HEK293T (cell line): ENCODE data around the gene ZMYM4.
"Not testable (repeated sequence)": the region's sequence is repeated elsewhere in the genome, so short reads cannot be mapped to it uniquely, and the experiment has no call there.

ENCODE experiments used
- CTCF ChIA-PET: fragments of 350-600 bp; formaldehyde crosslinking; extraction: SDS; loops from one replicate; lab custom pipeline; 2021; ENCODE audit warnings: antibody characterized with exemption, inconsistent platforms; lab: Yijun Ruan, JAX
- POLR2A ChIA-PET: fragments of 350-600 bp; formaldehyde crosslinking; extraction: SDS; loops from one replicate; lab custom pipeline; 2020; ENCODE audit warnings: antibody characterized with exemption, inconsistent platforms; lab: Yijun Ruan, JAX
- DNase-seq: peaks from one replicate; pipeline ENCODE4 v3.0.0; 2012; ENCODE audit warnings: mixed read lengths; ENCODE audit errors: extremely low spot score
- ARNT ChIP-seq: fragments of 450-650 bp; IDR thresholded peaks from 2 replicates; pipeline ENCODE4 v1.6.1; 2017; ENCODE audit warnings: mild to moderate bottlenecking
- BHLHE40 ChIP-seq: fragments of 450-650 bp; IDR thresholded peaks from 2 replicates; pipeline ENCODE4 v1.6.1; 2016; ENCODE audit warnings: mild to moderate bottlenecking, moderate library complexity, borderline replicate concordance
- CTBP1 ChIP-seq: fragments of 450-650 bp; IDR thresholded peaks from 2 replicates; pipeline ENCODE4 v1.6.1; 2016; ENCODE audit warnings: borderline replicate concordance
- ELF4 ChIP-seq: fragments of 450-650 bp; IDR thresholded peaks from 2 replicates; pipeline ENCODE4 v1.6.1; 2017; ENCODE audit warnings: antibody characterized with exemption
- FOXA1 ChIP-seq: fragments of 450-650 bp; IDR thresholded peaks from 2 replicates; pipeline ENCODE4 v1.6.1; 2016; ENCODE audit warnings: mild to moderate bottlenecking
- FOXK2 ChIP-seq: fragments of 450-650 bp; IDR thresholded peaks from 2 replicates; pipeline ENCODE4 v1.6.1; 2016; ENCODE audit warnings: mild to moderate bottlenecking
- FOXM1 ChIP-seq: fragments of 450-650 bp; IDR thresholded peaks from 2 replicates; pipeline ENCODE4 v1.6.1; 2017; ENCODE audit warnings: mild to moderate bottlenecking, borderline replicate concordance
- HDGF ChIP-seq: fragments of 450-650 bp; IDR thresholded peaks from 2 replicates; pipeline ENCODE4 v1.6.1; 2017; ENCODE audit warnings: antibody characterized with exemption, borderline replicate concordance
- L3MBTL2 ChIP-seq: fragments of 450-650 bp; conservative IDR thresholded peaks from 2 replicates; pipeline ENCODE4 v1.6.1; 2016; ENCODE audit warnings: mild to moderate bottlenecking
- LEF1 ChIP-seq: fragments of 450-650 bp; IDR thresholded peaks from 2 replicates; pipeline ENCODE4 v1.6.1; 2017; ENCODE audit warnings: mild to moderate bottlenecking, borderline replicate concordance
- NFRKB ChIP-seq: fragments of 450-650 bp; IDR thresholded peaks from 2 replicates; pipeline ENCODE4 v1.6.1; 2016; ENCODE audit warnings: mild to moderate bottlenecking, moderate library complexity
- PKNOX1 ChIP-seq: fragments of 450-650 bp; IDR thresholded peaks from 2 replicates; pipeline ENCODE4 v1.6.1; 2016
- SP1 ChIP-seq: fragments of 450-650 bp; IDR thresholded peaks from 2 replicates; pipeline ENCODE4 v1.6.1; 2017
- SUZ12 ChIP-seq: fragments of 450-650 bp; IDR thresholded peaks from 2 replicates; pipeline ENCODE4 v1.6.1; 2016; ENCODE audit warnings: mild to moderate bottlenecking
- TARDBP ChIP-seq: fragments of 450-650 bp; IDR thresholded peaks from 2 replicates; pipeline ENCODE4 v1.6.1; 2016
- ZNF384 ChIP-seq: fragments of 450-650 bp; IDR thresholded peaks from 2 replicates; pipeline ENCODE4 v1.6.1; 2016

The ZMYM4 gene

DNA sequence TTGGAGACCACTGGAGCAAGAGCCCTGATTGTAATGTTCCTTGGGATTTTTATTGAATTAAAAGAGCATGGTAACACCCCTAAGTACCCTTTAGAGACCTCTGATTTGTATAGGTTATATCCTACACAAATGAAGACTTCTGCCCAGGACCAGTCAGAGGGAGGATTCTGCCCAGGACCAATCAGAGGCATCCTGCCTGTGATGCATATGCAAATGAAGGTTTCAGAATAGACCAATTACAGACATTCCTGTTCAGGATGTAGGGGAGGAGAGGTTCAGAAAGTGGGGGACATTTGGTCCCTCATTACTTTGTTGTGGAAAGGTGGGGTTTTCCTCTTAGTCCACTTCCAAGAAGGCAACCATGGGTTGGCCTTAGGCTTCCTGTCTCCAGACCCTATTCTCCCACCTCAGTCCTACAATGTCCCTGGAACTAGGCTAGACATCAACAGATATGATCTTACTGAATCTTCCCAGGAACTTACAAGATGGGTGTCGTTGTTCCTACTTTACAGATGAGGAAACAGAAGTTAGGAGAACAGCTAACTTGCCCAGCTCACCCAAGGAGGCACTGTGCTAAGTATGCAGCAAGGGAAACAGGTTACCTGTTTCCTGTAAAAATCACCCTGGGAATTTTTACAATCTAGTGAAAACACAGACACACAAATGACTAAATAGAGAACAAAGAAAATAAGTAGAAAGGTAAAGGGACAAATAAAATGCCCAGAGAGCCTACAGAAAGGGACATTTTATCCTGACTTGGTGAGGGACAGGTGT is 38.7 kb upstream of the ZMYM4 start:
- TF ChIP-seq SP1 (no peak), ARNT (no peak), LEF1 (no peak), BHLHE40 (no peak), TARDBP (no peak), CTBP1 (no peak), ZNF384 (no peak), FOXA1 (no peak), L3MBTL2 (no peak), NFRKB (no peak), FOXM1 (no peak)
- ChIA-PET CTCF (no interaction called here), POLR2A (no interaction called here)
- no peak for DNase-seq

DNA sequence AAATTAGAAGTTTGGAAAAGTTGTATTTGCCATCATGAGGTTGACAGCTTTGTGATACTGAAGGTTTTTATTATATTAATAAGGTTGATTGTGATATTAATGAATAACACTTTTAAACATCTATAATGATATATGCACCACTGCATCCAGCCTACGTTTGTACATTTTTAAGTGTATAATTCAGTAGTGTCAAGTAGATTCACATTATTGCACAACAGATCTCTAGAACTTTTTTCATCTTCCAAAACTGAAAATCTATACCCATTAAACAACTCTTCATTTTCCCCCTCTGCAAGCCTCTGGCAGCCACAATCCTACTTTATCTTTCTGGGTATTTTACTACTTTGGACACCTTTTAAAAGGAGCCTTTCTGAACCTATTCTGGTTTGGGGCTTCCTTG is 37.2 kb upstream of the ZMYM4 start:
- no peak for DNase-seq
- POLR2A ChIA-PET = no interaction called here
- TF ChIP-seq L3MBTL2 (no peak), PKNOX1 (no peak), NFRKB (no peak), LEF1 (no peak), TARDBP (no peak), FOXM1 (no peak), SP1 (no peak), BHLHE40 (no peak), HDGF (no peak), FOXA1 (no peak), SUZ12 (no peak), ARNT (no peak), ZNF384 (no peak), ELF4 (no peak)
- CTCF ChIA-PET = interaction anchor here (0.6 kb wide), 1 partner anchor 28 kb away, joined by 3 read pairs; no protein-coding TSS in a partner anchor

- ChIA-PET CTCF (interaction anchor here (0.6 kb wide), 1 partner anchor 11 kb away, joined by 3 read pairs; no protein-coding TSS in a partner anchor), POLR2A (interaction anchor here (0.6 to 1.0 kb wide), 2 partner anchors 10 to 38 kb away, joined by 3 read pairs; no protein-coding TSS in a partner anchor)
- DNase-seq = not testable (repeated sequence)
Observed at GRCh38 chr1:35236772-35237171, 31.7 kb upstream of the ZMYM4 start.

GRCh38 chr1:35243691-35244090 is 24.8 kb upstream of the ZMYM4 start:
- DNase-seq = no peak
- ChIA-PET POLR2A (no interaction called here), CTCF (no interaction called here)
- TF ChIP-seq FOXA1 (no peak), ARNT (no peak), FOXM1 (no peak)

DNA sequence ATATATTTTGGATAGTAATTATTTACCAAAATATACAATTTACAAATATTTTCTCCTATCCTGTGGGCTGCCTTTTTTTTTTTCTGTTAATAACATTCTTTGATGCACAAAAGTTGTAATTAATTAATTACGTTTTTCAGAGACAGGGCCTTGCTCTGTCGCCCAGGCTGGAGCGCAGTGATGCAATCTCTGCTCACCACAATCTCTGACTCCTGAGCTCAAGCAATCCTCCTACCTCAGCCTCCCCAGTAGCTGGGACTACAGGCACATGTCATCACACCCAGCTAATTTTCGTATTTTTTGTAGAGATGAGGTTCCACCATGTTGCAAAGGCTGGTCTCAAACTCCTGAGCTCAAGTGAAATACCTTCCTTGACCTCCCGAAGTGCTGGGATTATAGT is 21.3 kb upstream of the ZMYM4 start:
- CTCF ChIA-PET = no interaction called here
- POLR2A ChIA-PET = no interaction called here
- TF ChIP-seq FOXM1 = no peak
- DNase-seq = no peak

- TF ChIP-seq SUZ12 (no peak), LEF1 (no peak), NFRKB (no peak), SP1 (no peak), BHLHE40 (no peak), ELF4 (no peak), FOXM1 (no peak)
- DNase-seq = no peak
- ChIA-PET CTCF (no interaction called here), POLR2A (no interaction called here)
Observed at GRCh38 chr1:35253941-35254340, 14.6 kb upstream of the ZMYM4 start.

DNA sequence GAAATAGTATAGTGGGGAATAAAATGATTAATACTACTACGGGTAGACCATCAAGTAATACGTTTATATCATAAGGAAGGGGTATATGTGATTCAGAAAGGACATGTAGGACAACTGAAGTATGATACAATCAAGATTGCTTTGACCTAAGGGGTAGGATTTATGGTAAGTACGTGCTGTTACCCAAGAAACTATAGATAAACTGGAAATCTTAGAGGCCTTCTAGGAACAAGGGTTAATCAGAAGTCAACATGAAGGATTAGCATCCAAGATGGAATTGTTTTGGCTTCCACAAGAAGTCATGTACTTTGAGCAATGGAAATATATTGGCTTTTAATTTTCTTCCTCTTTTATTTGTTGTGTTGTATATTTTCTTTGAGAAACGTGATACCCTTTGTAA is 13.2 kb upstream of the ZMYM4 start:
- ChIA-PET POLR2A (no interaction called here), CTCF (no interaction called here)
- no peak for TF ChIP-seq ELF4
- TF ChIP-seq ARNT = peak; percentile 81; the same call in 1 of the 2 replicates
- no peak for DNase-seq

DNA sequence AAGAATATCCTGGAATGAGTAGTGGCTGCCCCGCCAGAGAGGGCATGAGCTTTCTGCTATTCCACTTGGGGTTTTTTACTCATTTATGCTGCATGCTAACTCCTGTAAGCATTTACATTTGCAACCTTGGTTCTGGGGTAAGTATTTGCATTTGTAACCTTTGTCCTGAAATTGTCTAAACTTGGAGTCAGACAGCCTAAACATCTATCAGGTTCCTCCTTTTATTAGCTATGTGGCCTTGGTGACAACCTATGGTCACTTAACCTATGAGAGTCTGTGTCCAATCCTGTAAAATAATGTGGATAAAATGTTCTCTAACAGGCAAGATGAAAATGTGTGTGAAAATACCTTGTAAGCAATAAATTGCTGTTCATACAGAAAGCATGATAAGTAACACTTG is 8.9 kb upstream of the ZMYM4 start:
- CTCF ChIA-PET = no interaction called here
- no peak for DNase-seq
- TF ChIP-seq FOXK2 = no peak
- no peak for TF ChIP-seq L3MBTL2
- no peak for TF ChIP-seq ELF4
- TF ChIP-seq ARNT = no peak
- no peak for TF ChIP-seq HDGF
- no peak for TF ChIP-seq SUZ12
- TF ChIP-seq NFRKB = no peak
- POLR2A ChIA-PET = no interaction called here

GRCh38 chr1:35261412-35262120 is 6.9 kb upstream of the ZMYM4 start:
- ChIA-PET POLR2A (no interaction called here), CTCF (no interaction called here)

More at GRCh38 chr1:35261412-35262120, 6.9 kb upstream of the ZMYM4 start:
- DNase-seq = no peak
- no peak for TF ChIP-seq ELF4
- TF ChIP-seq ZNF384 = no peak
- TF ChIP-seq PKNOX1 = no peak
- no peak for TF ChIP-seq ARNT
- TF ChIP-seq SP1 = no peak
- TF ChIP-seq SUZ12 = no peak
- TF ChIP-seq HDGF = no peak
- TF ChIP-seq L3MBTL2 = no peak
- no peak for TF ChIP-seq CTBP1
- no peak for TF ChIP-seq FOXK2
